PC-9 (cell line): ENCODE results near the gene ZDHHC17. TPM values are rescaled to one million over a fixed set of nuclear protein-coding genes. Genes with fewer than 3 reads are reported as not detected.

ENCODE experiments used
- BruUV-seq: library from RNA; stranded (reverse); fragments of 400-500 nt; replicated peaks from 2 replicates; lab custom pipeline; 2021; lab: Mats Ljungman, UMichigan
- CTCF ChIA-PET: fragments of 300-600 bp; sonication (Branson Sonifier 250); formaldehyde crosslinking; loops from one replicate; lab custom pipeline; 2022; ENCODE audit warnings: antibody characterized with exemption; lab: Charles Lee
- POLR2A ChIA-PET: fragments of 300-600 bp; sonication (Branson Sonifier 250); formaldehyde crosslinking; loops from one replicate; lab custom pipeline; 2022; ENCODE audit warnings: antibody characterized with exemption; ENCODE audit not compliant: unreplicated experiment; lab: Charles Lee
- DNase-seq, 2 experiments: peaks; one replicate each; pipeline versions ENCODE4 v3.0.0 to v3.0.0-alpha.2; 2015 to 2022; ENCODE audit warnings: mixed read lengths in 1 of 2
- H2AFZ ChIP-seq: fragments of 200-600 bp; sonication (generic); 2 replicates; pipeline ENCODE4 v1.8.1; 2017; ENCODE audit warnings: antibody characterized with exemption
- H3F3A ChIP-seq: fragments of 200-600 bp; sonication (generic); 2 replicates; pipeline ENCODE4 v1.8.1; 2017; ENCODE audit warnings: antibody characterized with exemption, mild to moderate bottlenecking, low read depth; ENCODE audit not compliant: insufficient read depth
- H3K27ac ChIP-seq: fragments of 200-600 bp; sonication (generic); 2 replicates; pipeline ENCODE4 v1.6.1; 2016; ENCODE audit warnings: mixed run types
- H3K27me3 ChIP-seq: fragments of 200-600 bp; sonication (generic); 2 replicates; pipeline ENCODE4 v1.6.1; 2016; ENCODE audit warnings: low read depth, mixed run types; ENCODE audit not compliant: insufficient read depth
- H3K36me3 ChIP-seq: fragments of 200-600 bp; sonication (generic); 2 replicates; pipeline ENCODE4 v1.6.1; 2016; ENCODE audit warnings: low read depth, mixed run types
- H3K4me1 ChIP-seq: fragments of 200-600 bp; sonication (generic); replicated peaks from 2 replicates; pipeline ENCODE4 v1.6.1; 2016; ENCODE audit warnings: mixed run types; ENCODE audit not compliant: insufficient read depth
- H3K4me2 ChIP-seq: fragments of 200-600 bp; sonication (generic); 2 replicates; pipeline ENCODE4 v1.6.1; 2017; ENCODE audit warnings: mixed run types
- H3K4me3 ChIP-seq: fragments of 200-600 bp; sonication (generic); 2 replicates; pipeline ENCODE4 v1.6.1; 2016; ENCODE audit warnings: mixed run types
- H3K79me2 ChIP-seq: fragments of 200-600 bp; sonication (generic); 2 replicates; pipeline ENCODE4 v1.6.1; 2017; ENCODE audit warnings: low read depth, mixed run types
- H3K9me2 ChIP-seq: fragments of 200-600 bp; sonication (generic); 2 replicates; pipeline ENCODE4 v1.8.1; 2017; ENCODE audit warnings: mild to moderate bottlenecking; ENCODE audit not compliant: insufficient read depth
- H3K9me3 ChIP-seq: fragments of 200-600 bp; sonication (generic); 2 replicates; pipeline ENCODE4 v1.8.1; 2016; ENCODE audit warnings: low read depth; ENCODE audit not compliant: insufficient read depth
- H4K20me1 ChIP-seq: fragments of 200-600 bp; sonication (generic); 2 replicates; pipeline ENCODE4 v1.8.1; 2017; ENCODE audit not compliant: insufficient read depth
- CTCF ChIP-seq: fragments of 200-600 bp; sonication (generic); conservative IDR thresholded peaks from 2 replicates; pipeline ENCODE4 v1.6.1; 2017; ENCODE audit warnings: mixed run types, antibody characterized with exemption, mild to moderate bottlenecking, moderate library complexity
- EZH2 ChIP-seq: fragments of 200-600 bp; sonication (generic); IDR thresholded peaks from 2 replicates; pipeline ENCODE4 v1.8.0; 2017; ENCODE audit warnings: antibody characterized with exemption, low read depth
- intact Hi-C: fragments of 100-400 bp; cut with micrococcal nuclease; formaldehyde crosslinking; loops from one replicate; pipeline ENCODE4 v1.10.0; 2022; ENCODE audit not compliant: unreplicated experiment
- total RNA-seq: library from RNA; stranded (reverse); gene quantifications from 2 replicates; pipeline ENCODE4 v1.2.3, GENCODE V29; 2021

The ZDHHC17 gene
- total RNA-seq, 1 experiment from 2014 or later = 24.7 TPM

GRCh38 chr12:76785407-76785806, 21.5 kb downstream of the ZDHHC17 start:
- peaks cover under 1% of the 10 kb centered on the region; the same call in 1 of the 2 replicates for H3K79me2 ChIP-seq
- no TSS peak for BruUV-seq
- H3K4me3 ChIP-seq = no peak overlapping the region
- H3K9me3 ChIP-seq = no peaks in the 10 kb centered on the region
- no peak overlapping the region for H2AFZ ChIP-seq
- no peaks in the 10 kb centered on the region for H3K36me3 ChIP-seq
- no peaks in the 10 kb centered on the region; the same call in 1 of the 2 replicates for H4K20me1 ChIP-seq
- H3K27ac ChIP-seq = no peak overlapping the region
- ChIA-PET CTCF (no interaction called here), POLR2A (no interaction called here)
- no peaks in the 10 kb centered on the region for H3K4me1 ChIP-seq
- no peak for DNase-seq
- peaks cover 5% of the 10 kb centered on the region; the same call in 1 of the 2 replicates for H3F3A ChIP-seq
- H3K27me3 ChIP-seq = no peaks in the 10 kb centered on the region
- intact Hi-C loops = no loop called here
- TF ChIP-seq EZH2 = no peak
- no peak for TF ChIP-seq CTCF
- H3K4me2 ChIP-seq = no peak overlapping the region
- no peaks in the 10 kb centered on the region for H3K9me2 ChIP-seq

- intact Hi-C loops = no loop called here
- Histone ChIP-seq H3K27me3 (no peaks in the 10 kb centered on the region), H3K4me3 (no peak overlapping the region), H3K36me3 (no peaks in the 10 kb centered on the region), H3K27ac (no peak overlapping the region), H3K4me2 (no peak overlapping the region), H3F3A (peaks cover 8% of the 10 kb centered on the region; the same call in 1 of the 2 replicates), H4K20me1 (no peaks in the 10 kb centered on the region; the same call in 1 of the 2 replicates), H3K79me2 (no peaks in the 10 kb centered on the region; the same call in 1 of the 2 replicates), H2AFZ (no peak overlapping the region), H3K4me1 (no peaks in the 10 kb centered on the region), H3K9me3 (no peaks in the 10 kb centered on the region), H3K9me2 (no peaks in the 10 kb centered on the region)
- BruUV-seq = no TSS peak
- no peak for DNase-seq
- TF ChIP-seq CTCF = no peak
- no peak for TF ChIP-seq EZH2
- ChIA-PET CTCF (no interaction called here), POLR2A (no interaction called here)
Observed at GRCh38 chr12:76786986-76787385, 23.1 kb downstream of the ZDHHC17 start.

GRCh38 chr12:76787689-76788088, 23.8 kb downstream of the ZDHHC17 start:
- no peak for DNase-seq
- H3K36me3 ChIP-seq = no peaks in the 10 kb centered on the region
- H3K4me3 ChIP-seq = no peak overlapping the region
- H3K4me1 ChIP-seq = no peaks in the 10 kb centered on the region
- H4K20me1 ChIP-seq = no peaks in the 10 kb centered on the region; the same call in 1 of the 2 replicates
- TF ChIP-seq EZH2 = no peak
- TF ChIP-seq CTCF = no peak
- no peak overlapping the region for H2AFZ ChIP-seq
- POLR2A ChIA-PET = no interaction called here
- no peaks in the 10 kb centered on the region for H3K27me3 ChIP-seq
- H3K4me2 ChIP-seq = no peak overlapping the region
- H3K27ac ChIP-seq = no peak overlapping the region
- no peaks in the 10 kb centered on the region for H3K9me3 ChIP-seq
- BruUV-seq = no TSS peak
- peaks cover 8% of the 10 kb centered on the region; the same call in 1 of the 2 replicates for H3F3A ChIP-seq
- no peaks in the 10 kb centered on the region; the same call in 1 of the 2 replicates for H3K79me2 ChIP-seq
- intact Hi-C loops = no loop called here
- CTCF ChIA-PET = no interaction called here
- H3K9me2 ChIP-seq = no peaks in the 10 kb centered on the region
